HepG2 (cell line): ENCODE measurements around the gene GPN2. TPM values are rescaled to one million over a fixed set of nuclear protein-coding genes. Genes with fewer than 3 reads are reported as not detected.

Experiments used
- DR1 ChIP-seq: sonication (generic); formaldehyde crosslinking; IDR thresholded peaks from 2 replicates; pipeline ENCODE4 v1.8.0; 2021; ENCODE audit warnings: mild to moderate bottlenecking, missing genetic modification reagents, inconsistent platforms
- FOSL1 ChIP-seq: sonication (generic); formaldehyde crosslinking; IDR thresholded peaks from 2 replicates; pipeline ENCODE4 v1.9.0; 2021; ENCODE audit warnings: missing genetic modification reagents, borderline replicate concordance
- HMGA1 ChIP-seq: sonication (generic); formaldehyde crosslinking; conservative IDR thresholded peaks from 2 replicates; pipeline ENCODE4 v1.4.0; 2020; ENCODE audit warnings: missing genetic modification reagents
- HNRNPL ChIP-seq: fragments of 200-400 bp; formaldehyde crosslinking; IDR thresholded peaks from 2 replicates; pipeline ENCODE4 v1.6.1; 2017; ENCODE audit warnings: mild to moderate bottlenecking, low read depth, low read length
- HNRNPUL1 ChIP-seq: fragments of 200-400 bp; formaldehyde crosslinking; IDR thresholded peaks from 2 replicates; pipeline ENCODE4 v1.6.1; 2017; ENCODE audit warnings: low read depth, mild to moderate bottlenecking, low read length, moderate library complexity
- RERE ChIP-seq: IDR thresholded peaks from 2 replicates; pipeline ENCODE4 v1.6.1; 2016; ENCODE audit warnings: low read depth, missing genetic modification reagents, missing compliant biosample characterization
- SP140L ChIP-seq: sonication (generic); formaldehyde crosslinking; IDR thresholded peaks from 2 replicates; pipeline ENCODE4 v1.4.0; 2020; ENCODE audit warnings: missing genetic modification reagents, borderline replicate concordance
- SSRP1 ChIP-seq: IDR thresholded peaks from 2 replicates; pipeline ENCODE4 v1.6.1; 2016; ENCODE audit warnings: control low read depth
- TGIF2 ChIP-seq: IDR thresholded peaks from 2 replicates; pipeline ENCODE4 v1.6.1; 2016; ENCODE audit warnings: control low read depth, missing compliant biosample characterization
- ZNF296 ChIP-seq: sonication (generic); formaldehyde crosslinking; conservative IDR thresholded peaks from 2 replicates; pipeline ENCODE4 v1.5.0; 2020; ENCODE audit warnings: mild to moderate bottlenecking, missing genetic modification reagents
- ZNF543 ChIP-seq: sonication (generic); formaldehyde crosslinking; IDR thresholded peaks from 2 replicates; pipeline ENCODE4 v1.4.0; 2020; ENCODE audit warnings: mild to moderate bottlenecking, missing genetic modification reagents
- ZNF569 ChIP-seq: sonication (generic); formaldehyde crosslinking; IDR thresholded peaks from 2 replicates; pipeline ENCODE4 v1.5.0; 2020; ENCODE audit warnings: mild to moderate bottlenecking, missing genetic modification reagents, moderate library complexity, borderline replicate concordance
- ZNF674 ChIP-seq: sonication (generic); formaldehyde crosslinking; IDR thresholded peaks from 2 replicates; pipeline ENCODE4 v1.5.0; 2020; ENCODE audit warnings: low read depth, mild to moderate bottlenecking, missing genetic modification reagents
- ZNF792 ChIP-seq: IDR thresholded peaks from 2 replicates; pipeline ENCODE4 v1.6.1; 2016
- polyA plus RNA-seq, 8 experiments: library from polyadenylated mRNA; depleted of rRNA in 3 of 8; stranded (reverse) in 7 of 8; unstranded in 1 of 8; fragments of >200 nt; fragmentation: Illumina TruSeq in 4 of 8; extraction: Trizol in 4 of 8; gene quantifications; 2 replicates each; pipeline versions ENCODE4 v1.2.1 to v1.2.3, GENCODE V29; 2011 to 2016; ENCODE audit warnings: low read depth in 4 of 8, missing spikeins in 1 of 8, mixed read lengths in 1 of 8; ENCODE audit not compliant: insufficient read depth in 1 of 8
- total RNA-seq, 5 experiments: library from RNA; depleted of rRNA; stranded (reverse); fragments of >200 nt; fragmentation: Illumina TruSeq; extraction: Trizol; gene quantifications; 2 replicates each; pipeline ENCODE4 v1.2.3, GENCODE V29; 2016; ENCODE audit warnings: low read depth in 1 of 5
- TF ChIP-seq, protein P1 (sequence below): sonication (generic); formaldehyde crosslinking; IDR thresholded peaks from 2 replicates; pipeline ENCODE4 v1.5.0; 2020; ENCODE audit warnings: mild to moderate bottlenecking, missing genetic modification reagents, borderline replicate concordance
- TF ChIP-seq, protein P2 (sequence below): sonication (generic); formaldehyde crosslinking; IDR thresholded peaks from 2 replicates; pipeline ENCODE4 v1.5.1; 2020; ENCODE audit warnings: missing genetic modification reagents, mild to moderate bottlenecking, borderline replicate concordance

The GPN2 gene
- total and polyA plus RNA-seq, 2 of the 13 experiments (the other 11 are each of a cell fraction or from before 2014, with no cell fraction given), result 19.3 to 38.9 TPM

GRCh38 chr1:26921540-26922430, 31.7 kb upstream of the GPN2 start, which contains the start of gene NUDC (continued):
- TF ChIP-seq SSRP1 (CRISPR knock-in tag), result no peak
- TF ChIP-seq HNRNPL, result no peak
- TF ChIP-seq HMGA1 (CRISPR knock-in tag), result no peak
- TF ChIP-seq TGIF2 (CRISPR knock-in tag), result no peak
- TF ChIP-seq HNRNPUL1, result no peak
- no peak for TF ChIP-seq ZNF674
- TF ChIP-seq DR1, result peak; percentile 90
- no peak; the same call in none of the 2 replicates for TF ChIP-seq ZNF296
- 0 out of 2 replicates have a peak, but pooled peaks have one; percentile 32 for TF ChIP-seq ZNF792 (CRISPR knock-in tag)
- TF ChIP-seq RERE (CRISPR knock-in tag), result no peak
- no peak for TF ChIP-seq SP140L (CRISPR knock-in tag)
- TF ChIP-seq ZNF569, result no peak
- TF ChIP-seq, protein P1, sequence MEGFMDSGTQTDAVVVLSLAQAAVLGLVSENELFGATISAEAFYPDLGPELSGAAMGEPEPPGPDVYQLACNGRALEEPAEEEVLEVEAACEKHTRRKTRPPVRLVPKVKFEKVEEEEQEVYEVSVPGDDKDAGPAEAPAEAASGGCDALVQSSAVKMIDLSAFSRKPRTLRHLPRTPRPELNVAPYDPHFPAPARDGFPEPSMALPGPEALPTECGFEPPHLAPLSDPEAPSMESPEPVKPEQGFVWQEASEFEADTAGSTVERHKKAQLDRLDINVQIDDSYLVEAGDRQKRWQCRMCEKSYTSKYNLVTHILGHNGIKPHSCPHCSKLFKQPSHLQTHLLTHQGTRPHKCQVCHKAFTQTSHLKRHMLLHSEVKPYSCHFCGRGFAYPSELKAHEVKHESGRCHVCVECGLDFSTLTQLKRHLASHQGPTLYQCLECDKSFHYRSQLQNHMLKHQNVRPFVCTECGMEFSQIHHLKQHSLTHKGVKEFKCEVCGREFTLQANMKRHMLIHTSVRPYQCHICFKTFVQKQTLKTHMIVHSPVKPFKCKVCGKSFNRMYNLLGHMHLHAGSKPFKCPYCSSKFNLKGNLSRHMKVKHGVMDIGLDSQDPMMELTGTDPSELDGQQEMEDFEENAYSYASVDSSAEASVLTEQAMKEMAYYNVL (CRISPR knock-in tag), result peak; percentile 72; the same call in 1 of the 2 replicates
- TF ChIP-seq, protein P2, sequence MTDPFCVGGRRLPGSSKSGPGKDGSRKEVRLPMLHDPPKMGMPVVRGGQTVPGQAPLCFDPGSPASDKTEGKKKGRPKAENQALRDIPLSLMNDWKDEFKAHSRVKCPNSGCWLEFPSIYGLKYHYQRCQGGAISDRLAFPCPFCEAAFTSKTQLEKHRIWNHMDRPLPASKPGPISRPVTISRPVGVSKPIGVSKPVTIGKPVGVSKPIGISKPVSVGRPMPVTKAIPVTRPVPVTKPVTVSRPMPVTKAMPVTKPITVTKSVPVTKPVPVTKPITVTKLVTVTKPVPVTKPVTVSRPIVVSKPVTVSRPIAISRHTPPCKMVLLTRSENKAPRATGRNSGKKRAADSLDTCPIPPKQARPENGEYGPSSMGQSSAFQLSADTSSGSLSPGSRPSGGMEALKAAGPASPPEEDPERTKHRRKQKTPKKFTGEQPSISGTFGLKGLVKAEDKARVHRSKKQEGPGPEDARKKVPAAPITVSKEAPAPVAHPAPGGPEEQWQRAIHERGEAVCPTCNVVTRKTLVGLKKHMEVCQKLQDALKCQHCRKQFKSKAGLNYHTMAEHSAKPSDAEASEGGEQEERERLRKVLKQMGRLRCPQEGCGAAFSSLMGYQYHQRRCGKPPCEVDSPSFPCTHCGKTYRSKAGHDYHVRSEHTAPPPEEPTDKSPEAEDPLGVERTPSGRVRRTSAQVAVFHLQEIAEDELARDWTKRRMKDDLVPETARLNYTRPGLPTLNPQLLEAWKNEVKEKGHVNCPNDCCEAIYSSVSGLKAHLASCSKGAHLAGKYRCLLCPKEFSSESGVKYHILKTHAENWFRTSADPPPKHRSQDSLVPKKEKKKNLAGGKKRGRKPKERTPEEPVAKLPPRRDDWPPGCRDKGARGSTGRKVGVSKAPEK (CRISPR knock-in tag), result no peak
- 0 out of 2 replicates have a peak, but pooled peaks have one; percentile 14 for TF ChIP-seq FOSL1 (CRISPR knock-in tag)
- no peak; the same call in 1 of the 2 replicates for TF ChIP-seq ZNF543
